Measurements from ENCODE around the gene LDB3. TPM values are rescaled to one million over a fixed set of nuclear protein-coding genes. Genes with fewer than 3 reads are reported as not detected.

Gene LDB3
- total RNA-seq, 1 donor from 2014 or later, result not detected

DNA sequence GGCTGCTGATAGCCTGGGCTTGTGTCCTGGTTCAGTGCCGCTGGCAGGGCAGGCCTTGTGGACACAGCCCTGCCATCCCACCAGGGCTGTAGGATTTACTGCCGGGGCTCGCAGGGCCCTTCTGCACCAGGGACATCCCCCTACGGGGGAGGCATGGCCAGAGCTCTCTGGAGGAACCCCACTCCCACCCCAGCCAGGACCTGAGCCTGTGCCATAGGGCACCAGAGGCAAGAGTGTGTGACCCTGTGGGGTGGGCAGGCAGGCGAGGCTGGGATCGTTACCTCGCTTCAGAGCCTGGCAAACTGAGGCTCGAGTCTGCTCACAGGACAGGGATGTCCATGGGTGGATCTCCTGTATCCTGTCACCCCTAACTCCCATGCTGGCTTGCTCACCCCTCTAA, 2.6 kb downstream of the LDB3 start:
- TF ChIP-seq, protein P1, sequence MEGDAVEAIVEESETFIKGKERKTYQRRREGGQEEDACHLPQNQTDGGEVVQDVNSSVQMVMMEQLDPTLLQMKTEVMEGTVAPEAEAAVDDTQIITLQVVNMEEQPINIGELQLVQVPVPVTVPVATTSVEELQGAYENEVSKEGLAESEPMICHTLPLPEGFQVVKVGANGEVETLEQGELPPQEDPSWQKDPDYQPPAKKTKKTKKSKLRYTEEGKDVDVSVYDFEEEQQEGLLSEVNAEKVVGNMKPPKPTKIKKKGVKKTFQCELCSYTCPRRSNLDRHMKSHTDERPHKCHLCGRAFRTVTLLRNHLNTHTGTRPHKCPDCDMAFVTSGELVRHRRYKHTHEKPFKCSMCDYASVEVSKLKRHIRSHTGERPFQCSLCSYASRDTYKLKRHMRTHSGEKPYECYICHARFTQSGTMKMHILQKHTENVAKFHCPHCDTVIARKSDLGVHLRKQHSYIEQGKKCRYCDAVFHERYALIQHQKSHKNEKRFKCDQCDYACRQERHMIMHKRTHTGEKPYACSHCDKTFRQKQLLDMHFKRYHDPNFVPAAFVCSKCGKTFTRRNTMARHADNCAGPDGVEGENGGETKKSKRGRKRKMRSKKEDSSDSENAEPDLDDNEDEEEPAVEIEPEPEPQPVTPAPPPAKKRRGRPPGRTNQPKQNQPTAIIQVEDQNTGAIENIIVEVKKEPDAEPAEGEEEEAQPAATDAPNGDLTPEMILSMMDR (conservative IDR thresholded peaks at IDR 0.05; ENCODE audit: low read depth, low read length), result no peak
- DNase-seq (ENCODE audit: low read depth), result no peak
- H3K4me3 ChIP-seq (ENCODE audit: low read depth, low read length), result no peak overlapping the region

DNA sequence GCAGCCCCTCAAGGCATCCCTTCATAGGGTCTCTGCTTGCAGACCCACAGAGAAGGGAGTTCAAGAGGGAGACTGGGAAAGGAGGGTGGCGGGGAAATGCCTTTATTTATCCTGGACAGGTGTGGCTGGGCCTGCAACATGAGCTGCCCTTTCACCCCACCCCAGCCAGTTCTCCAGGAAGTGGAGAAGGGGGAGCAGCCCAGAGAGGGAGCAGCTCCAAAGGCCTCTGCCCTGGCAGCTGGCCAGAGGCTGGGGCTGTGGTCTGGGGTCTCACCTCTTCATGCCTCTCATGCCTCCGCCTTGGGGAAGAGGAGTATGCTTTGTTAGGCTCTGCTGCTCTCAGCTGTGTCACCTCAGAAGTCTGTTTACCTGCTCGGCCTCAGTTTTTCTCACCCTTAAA, 3.1 kb downstream of the LDB3 start:
- H3K4me3 ChIP-seq (ENCODE audit: low read depth, low read length), result no peak overlapping the region
- DNase-seq (ENCODE audit: low read depth), result no peak
- TF ChIP-seq, protein P1 (conservative IDR thresholded peaks at IDR 0.05; ENCODE audit: low read depth, low read length), result no peak

DNA sequence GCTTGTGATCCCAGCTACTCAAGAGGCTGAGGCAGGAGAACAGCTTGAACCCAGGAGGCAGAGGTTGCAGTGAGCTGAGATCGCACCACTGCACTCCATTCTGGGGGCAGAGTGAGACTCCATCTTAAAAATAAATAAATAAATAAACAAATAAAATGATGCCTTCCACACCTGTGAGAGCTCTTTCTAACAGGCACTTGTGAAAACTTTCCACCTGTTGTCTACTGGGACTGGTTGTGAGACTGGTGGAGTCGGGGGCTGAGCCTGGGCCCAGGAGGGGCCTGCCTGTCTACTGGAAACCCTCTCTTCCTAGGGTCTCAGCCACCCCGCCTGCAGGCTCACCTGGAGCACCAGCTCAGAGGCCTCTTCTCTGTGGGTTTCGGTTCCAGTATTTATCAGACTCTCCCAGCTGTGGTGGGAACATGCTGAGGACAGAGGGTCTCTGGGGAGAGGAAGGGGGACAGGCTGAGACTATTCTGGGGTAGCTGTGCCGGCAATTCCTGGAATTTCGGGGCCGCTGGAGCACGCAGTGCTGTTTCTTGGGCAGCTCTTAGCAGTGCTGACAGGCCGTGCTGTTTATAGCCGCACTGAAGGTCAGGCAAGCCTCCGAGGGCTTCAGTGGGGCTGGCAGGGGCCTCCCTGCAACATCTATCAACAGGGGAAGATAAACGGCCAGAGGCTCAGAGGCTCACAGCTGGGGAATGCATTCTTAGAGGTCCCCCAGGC, 3.8 kb downstream of the LDB3 start:
- no peak for DNase-seq (ENCODE audit: low read depth)
- H3K4me3 ChIP-seq (ENCODE audit: low read depth, low read length), result no peak overlapping the region
- TF ChIP-seq, protein P1 (conservative IDR thresholded peaks at IDR 0.05; ENCODE audit: low read depth, low read length), result no peak

DNA sequence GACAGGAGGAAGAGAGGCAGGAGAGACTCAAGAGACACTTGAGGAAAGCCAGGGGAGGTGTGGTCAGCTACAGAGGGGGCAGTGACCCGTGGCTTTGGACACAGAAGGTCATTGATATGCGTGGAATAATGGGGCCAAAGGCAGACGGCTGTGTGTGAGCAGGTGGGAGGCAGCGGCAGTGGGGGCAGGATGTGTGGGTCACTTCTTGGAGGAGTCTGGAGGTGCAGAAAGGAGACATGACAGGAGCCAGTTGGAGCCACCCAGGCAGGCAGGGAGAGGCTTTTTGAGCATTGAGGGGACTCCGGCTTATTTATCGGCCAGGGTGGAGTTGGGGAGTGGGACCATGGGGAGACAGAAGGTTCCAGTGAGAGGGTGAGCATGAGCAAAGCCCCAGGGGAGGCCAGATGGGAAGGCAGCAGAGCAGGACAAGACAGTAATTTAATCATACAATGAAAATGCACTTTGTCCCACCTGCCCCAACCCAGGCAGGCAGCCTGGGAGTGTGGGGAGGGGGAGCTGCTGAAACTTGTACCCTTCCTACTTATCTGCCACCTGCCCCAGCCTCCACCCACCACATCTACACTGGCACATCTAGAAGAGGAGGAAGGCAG, 5.0 kb downstream of the LDB3 start:
- TF ChIP-seq, protein P1 (conservative IDR thresholded peaks at IDR 0.05; ENCODE audit: low read depth, low read length), result no peak
- no peak overlapping the region for H3K4me3 ChIP-seq (ENCODE audit: low read depth, low read length)
- no peak for DNase-seq (ENCODE audit: low read depth)

DNA sequence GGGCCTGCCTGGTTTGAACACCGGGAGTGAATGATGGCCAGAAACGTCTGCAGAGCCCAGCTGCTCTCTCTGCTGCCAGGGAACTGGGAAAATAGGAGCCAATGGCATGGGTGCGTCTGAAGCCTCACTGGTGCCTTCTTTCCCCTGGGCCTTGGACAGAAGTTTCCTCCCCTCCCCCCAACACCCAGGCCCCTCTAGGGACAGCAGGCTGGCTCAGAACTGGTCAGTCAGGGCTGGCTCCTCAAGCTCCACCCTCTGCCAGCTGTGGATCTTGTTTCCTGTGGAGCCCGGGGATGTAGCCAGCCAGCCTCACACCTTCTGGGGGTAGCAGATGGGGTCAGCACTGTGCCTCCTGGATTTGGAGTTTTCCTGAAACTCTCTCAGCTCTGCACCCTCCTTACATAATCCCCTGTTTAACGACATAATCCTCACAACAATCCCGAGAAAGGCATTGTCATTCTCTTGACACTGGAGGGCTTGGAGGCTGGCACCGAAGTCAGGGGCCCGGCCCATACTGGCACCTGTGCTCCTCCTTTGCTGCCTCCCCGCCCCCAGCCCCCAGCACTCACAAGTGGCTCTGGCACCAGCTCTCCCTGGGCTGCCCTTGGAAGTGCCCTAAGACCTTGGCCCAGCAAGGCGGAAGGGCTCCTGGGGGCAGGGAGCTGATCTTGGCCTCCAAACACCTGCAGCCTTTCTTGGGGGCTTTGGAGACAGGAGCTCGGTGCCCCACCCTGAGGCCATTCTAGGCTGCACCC, 5.7 kb downstream of the LDB3 start:
- DNase-seq (ENCODE audit: low read depth), result no peak
- TF ChIP-seq, protein P1 (conservative IDR thresholded peaks at IDR 0.05; ENCODE audit: low read depth, low read length), result no peak

DNA sequence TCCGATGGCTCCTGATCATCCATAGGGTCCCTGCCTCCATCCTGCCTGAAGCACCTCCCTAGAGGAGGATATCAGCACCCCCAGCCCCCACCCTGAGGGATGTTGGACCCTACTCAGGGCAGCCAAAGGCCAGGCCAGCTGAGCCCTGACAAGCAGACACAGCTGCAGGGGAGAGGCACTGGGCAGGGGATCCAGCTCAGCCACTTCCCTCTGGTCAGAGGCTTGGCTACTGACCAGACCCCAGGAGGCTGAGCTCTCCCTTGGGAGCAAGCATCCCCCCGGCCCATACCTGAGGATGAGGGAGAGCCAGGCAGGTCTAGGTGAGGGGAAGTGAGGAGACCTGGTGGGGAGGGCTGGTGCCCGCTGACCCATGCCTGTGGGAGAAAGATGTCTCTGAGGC, 6.6 kb downstream of the LDB3 start:
- TF ChIP-seq, protein P1 (conservative IDR thresholded peaks at IDR 0.05; ENCODE audit: low read depth, low read length), result no peak
- no peak for DNase-seq (ENCODE audit: low read depth)
- no peak overlapping the region for H3K4me3 ChIP-seq (ENCODE audit: low read depth, low read length)

More for the DNA sequence above, 5.7 kb downstream of the LDB3 start:
- H3K4me3 ChIP-seq (ENCODE audit: low read depth, low read length), result no peak overlapping the region

Data from epithelial cell of proximal tubule (primary cell).